GM12801 (cell line): ENCODE results near the gene TNNI3K.

ENCODE experiments used
- CTCF ChIP-seq: IDR thresholded peaks from one replicate; pipeline ENCODE4 v1.5.1; 2011; ENCODE audit warnings: control low read depth; ENCODE audit not compliant: insufficient read length; ENCODE audit errors: extremely low read depth

The TNNI3K gene

DNA sequence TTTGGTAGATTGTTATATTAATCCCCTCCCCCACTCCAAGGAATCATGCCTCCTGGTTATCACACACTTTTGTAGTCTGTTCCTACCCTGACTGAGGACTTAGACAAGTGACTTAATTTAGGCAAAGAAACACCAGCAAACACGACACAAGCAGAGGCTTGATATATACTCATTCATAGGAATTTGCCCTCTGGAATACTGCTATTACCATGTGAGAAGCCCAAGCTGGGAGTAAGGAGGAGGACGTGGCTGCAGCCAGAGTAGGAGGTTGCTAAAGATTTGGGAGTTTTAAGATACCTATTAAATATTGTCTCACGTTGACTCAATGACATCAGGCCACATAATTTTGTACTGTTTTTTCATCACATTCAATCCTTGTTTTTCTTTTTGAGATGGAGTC lies 177.1 kb downstream of the TNNI3K start:
- no peak for TF ChIP-seq CTCF

DNA sequence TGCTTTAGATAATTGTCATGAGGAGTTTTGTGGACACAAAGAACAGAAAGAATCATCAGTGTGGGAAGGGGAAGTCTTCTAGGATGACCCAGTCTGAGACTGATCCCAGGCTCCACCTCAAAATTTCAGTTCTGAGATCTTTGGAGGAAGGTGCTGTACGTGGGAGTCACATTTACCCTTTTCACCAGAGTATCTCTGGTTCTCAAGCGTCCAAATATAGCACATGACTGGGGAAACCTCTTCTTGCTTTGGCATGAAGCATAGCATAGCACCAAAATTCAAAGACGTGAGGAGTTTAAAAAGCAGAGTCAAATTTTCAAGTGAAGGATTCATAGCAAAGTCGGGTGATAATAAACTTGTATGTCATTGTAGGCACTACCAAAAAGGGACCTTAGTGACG lies 180.7 kb downstream of the TNNI3K start:
- TF ChIP-seq CTCF, result no peak

- TF ChIP-seq CTCF, result no peak
Observed at GRCh38 chr1:74419611-74420010, 184.4 kb downstream of the TNNI3K start.

DNA sequence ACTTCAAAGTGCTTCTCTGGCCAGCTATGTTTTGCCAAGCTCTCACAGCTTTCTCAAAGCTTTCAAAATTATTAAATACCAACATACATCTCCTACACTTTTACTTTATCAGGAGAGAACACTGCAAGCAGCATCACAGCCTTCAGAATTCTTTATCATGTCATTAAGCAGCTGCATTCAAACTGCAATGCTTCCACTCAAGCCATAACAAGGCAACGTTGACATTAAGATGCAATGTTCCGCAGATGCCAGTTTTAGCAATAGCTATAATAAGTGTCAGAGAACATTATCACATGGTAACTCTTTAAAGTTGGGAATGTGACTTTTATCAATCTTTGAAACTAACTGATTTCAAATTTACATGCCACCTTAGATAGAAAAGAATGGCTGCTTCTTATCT lies 185.3 kb downstream of the TNNI3K start:
- no peak for TF ChIP-seq CTCF

DNA sequence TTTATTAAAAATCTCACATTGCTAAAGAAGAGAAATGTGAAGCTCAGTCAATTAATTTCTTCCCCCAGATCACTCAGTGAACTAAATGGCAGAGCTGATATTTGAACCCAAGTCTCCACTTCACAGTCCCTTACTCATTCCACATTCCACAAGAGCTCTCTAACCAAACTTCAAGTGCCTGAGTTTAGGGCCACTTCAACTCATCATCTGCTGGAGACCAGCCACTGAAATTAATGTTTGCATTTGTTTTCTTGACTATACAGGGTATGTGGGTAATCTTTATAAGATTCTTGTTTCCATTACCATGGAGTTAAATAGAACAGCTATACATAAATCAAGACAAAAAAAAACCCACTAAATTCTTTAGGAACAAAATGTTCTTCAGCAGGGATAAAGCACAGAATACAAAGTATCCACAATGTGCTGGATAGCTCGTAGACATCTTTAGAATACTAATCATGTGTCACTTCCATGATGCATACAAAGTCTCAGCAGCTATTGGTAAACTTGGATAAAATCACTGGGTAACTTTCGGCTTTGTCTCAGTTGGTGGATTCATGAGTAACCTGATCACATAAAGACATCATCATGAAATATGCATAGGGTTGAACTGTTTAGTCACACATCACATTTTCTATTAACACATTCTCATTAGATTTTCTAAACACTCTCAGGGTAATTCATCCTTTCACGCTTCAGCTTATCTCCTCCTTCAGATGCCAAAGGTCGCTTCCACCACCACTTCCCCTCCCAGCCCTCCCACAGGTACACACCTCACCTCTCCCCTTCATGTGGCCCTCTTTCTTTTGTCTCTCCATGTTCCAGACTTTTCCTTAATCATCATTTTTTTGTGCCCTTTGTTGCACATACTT lies 187.5 kb downstream of the TNNI3K start:
- TF ChIP-seq CTCF, result no peak

DNA sequence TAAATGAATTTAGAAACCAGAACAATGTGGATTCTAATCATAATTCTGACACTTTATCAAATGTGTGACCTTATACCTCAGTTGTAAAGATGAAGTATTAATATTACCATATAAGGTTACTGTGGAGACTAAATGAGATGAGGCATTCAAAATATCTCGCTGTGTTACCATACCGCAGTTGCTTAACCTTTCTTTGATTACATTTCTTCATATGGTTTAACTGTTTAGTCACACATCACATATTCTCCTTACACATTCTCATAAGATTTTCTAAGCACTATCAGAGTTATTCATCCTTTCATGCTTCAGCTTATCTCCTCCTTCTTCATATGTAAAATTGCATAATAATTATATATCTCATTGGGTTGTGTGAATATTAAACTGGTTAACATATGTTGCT lies 188.3 kb downstream of the TNNI3K start:
- no peak for TF ChIP-seq CTCF

- no peak for TF ChIP-seq CTCF
Observed at GRCh38 chr1:74425676-74426075, 190.5 kb downstream of the TNNI3K start.
